ENCODE data around the gene TH.

Gene TH

GRCh38 chr11:2157294-2158040, 14.1 kb downstream of the TH start:
- no peak for DNase-seq

GRCh38 chr11:2156416-2157182, 15.0 kb downstream of the TH start:
- DNase-seq: peak; percentile 12

GRCh38 chr11:2155511-2155910, 16.1 kb downstream of the TH start:
- DNase-seq: no peak

- no peak for DNase-seq
These were observed 16.7 kb downstream of the TH start for GRCh38 chr11:2154889-2155288.

GRCh38 chr11:2154195-2154585, 17.4 kb downstream of the TH start:
- DNase-seq: no peak

- no peak for DNase-seq
These were observed 17.9 kb downstream of the TH start for GRCh38 chr11:2153581-2154194.

GRCh38 chr11:2151500-2152257, 19.9 kb downstream of the TH start:
- DNase-seq: peak; percentile 10

- peak; percentile 16 for DNase-seq
These were observed 21.5 kb downstream of the TH start for GRCh38 chr11:2149864-2150847.

GRCh38 chr11:2149460-2149859, 22.2 kb downstream of the TH start:
- DNase-seq: no peak

- DNase-seq: no peak
These were observed 23.0 kb downstream of the TH start for GRCh38 chr11:2148595-2148994.

GRCh38 chr11:2147391-2147790, 24.2 kb downstream of the TH start:
- no peak for DNase-seq

GRCh38 chr11:2146051-2146450, 25.6 kb downstream of the TH start:
- DNase-seq: no peak

- DNase-seq: no peak
These were observed 26.9 kb downstream of the TH start for GRCh38 chr11:2144544-2145248.

- no peak for DNase-seq
These were observed 27.6 kb downstream of the TH start for GRCh38 chr11:2143799-2144543.

GRCh38 chr11:2143477-2143798, 28.2 kb downstream of the TH start:
- DNase-seq: no peak

GRCh38 chr11:2142762-2143202, 28.8 kb downstream of the TH start:
- no peak for DNase-seq

- DNase-seq: no peak
These were observed 29.3 kb downstream of the TH start for GRCh38 chr11:2142300-2142759.

GRCh38 chr11:2140411-2141400, 30.9 kb downstream of the TH start:
- DNase-seq: no peak

All from NCI-H2029 treated with DMSO at 0.1 percent for 48 hours (cell line).